Loucy (cell line): ENCODE data around the gene WDSUB1.

Experiments used
- H2AFZ ChIP-seq: fragments of 200-600 bp; sonication (generic); 2 replicates; pipeline ENCODE4 v1.6.0; 2016; ENCODE audit warnings: antibody characterized with exemption, mild to moderate bottlenecking, low read length, moderate library complexity
- H3F3A ChIP-seq: fragments of 200-600 bp; 2 replicates; pipeline ENCODE4 v1.6.0; 2016; ENCODE audit warnings: antibody characterized with exemption, low read depth, mild to moderate bottlenecking
- H3K27me3 ChIP-seq: fragments of 200-600 bp; sonication (generic); 2 replicates; pipeline ENCODE4 v1.6.1; 2014; ENCODE audit warnings: low read length, mild to moderate bottlenecking; ENCODE audit not compliant: insufficient read depth, poor library complexity, severe bottlenecking
- H3K36me3 ChIP-seq: fragments of 200-600 bp; sonication (generic); 2 replicates; pipeline ENCODE4 v1.6.1; 2016; ENCODE audit warnings: low read length; ENCODE audit not compliant: insufficient read depth
- H3K4me1 ChIP-seq: fragments of 200-600 bp; sonication (generic); 2 replicates; pipeline ENCODE4 v1.5.1; 2014; ENCODE audit warnings: low read length, mild to moderate bottlenecking; ENCODE audit not compliant: insufficient read depth, poor library complexity, severe bottlenecking
- H3K4me2 ChIP-seq: fragments of 200-600 bp; sonication (generic); 2 replicates; pipeline ENCODE4 v1.6.0; 2014; ENCODE audit warnings: antibody characterized with exemption, low read length, low read depth, mild to moderate bottlenecking; ENCODE audit not compliant: poor library complexity, severe bottlenecking
- H3K4me3 ChIP-seq: fragments of 200-600 bp; sonication (generic); 2 replicates; pipeline ENCODE4 v1.5.1; 2014; ENCODE audit warnings: low read length, mild to moderate bottlenecking, mixed read lengths; ENCODE audit not compliant: poor library complexity, severe bottlenecking
- H3K79me2 ChIP-seq: fragments of 200-600 bp; sonication (generic); 2 replicates; pipeline ENCODE4 v1.6.1; 2014; ENCODE audit warnings: low read length; ENCODE audit not compliant: insufficient read depth
- H3K9ac ChIP-seq: fragments of 200-600 bp; sonication (generic); 2 replicates; pipeline ENCODE4 v1.6.0; 2014; ENCODE audit warnings: mild to moderate bottlenecking, low read depth, low read length, moderate library complexity; ENCODE audit not compliant: poor library complexity, severe bottlenecking
- H3K9me2 ChIP-seq: fragments of 200-600 bp; sonication (generic); replicated peaks from 2 replicates; pipeline ENCODE4 v1.6.1; 2016; ENCODE audit warnings: low read depth, low read length, mixed read lengths
- H3K9me3 ChIP-seq: fragments of 200-600 bp; sonication (generic); 2 replicates; pipeline ENCODE4 v1.6.1; 2014; ENCODE audit warnings: mild to moderate bottlenecking, antibody characterized with exemption, low read length, low read depth; ENCODE audit not compliant: insufficient read depth
- H4K20me1 ChIP-seq: fragments of 200-600 bp; sonication (generic); 2 replicates; pipeline ENCODE4 v1.6.0; 2014; ENCODE audit warnings: antibody characterized with exemption, low read length, mild to moderate bottlenecking; ENCODE audit not compliant: insufficient read depth, poor library complexity, severe bottlenecking
- EZH2phosphoT487 ChIP-seq: fragments of 200-600 bp; IDR thresholded peaks from 2 replicates; pipeline ENCODE4 v1.6.1; 2018; ENCODE audit warnings: antibody characterized with exemption, mild to moderate bottlenecking, moderate library complexity, borderline replicate concordance
- TF ChIP-seq, protein P1 (sequence below): fragments of 200-600 bp; sonication (generic); conservative IDR thresholded peaks from 2 replicates; pipeline ENCODE4 v1.5.1; 2014; ENCODE audit warnings: mild to moderate bottlenecking, antibody characterized with exemption, low read length

WDSUB1 gene

DNA sequence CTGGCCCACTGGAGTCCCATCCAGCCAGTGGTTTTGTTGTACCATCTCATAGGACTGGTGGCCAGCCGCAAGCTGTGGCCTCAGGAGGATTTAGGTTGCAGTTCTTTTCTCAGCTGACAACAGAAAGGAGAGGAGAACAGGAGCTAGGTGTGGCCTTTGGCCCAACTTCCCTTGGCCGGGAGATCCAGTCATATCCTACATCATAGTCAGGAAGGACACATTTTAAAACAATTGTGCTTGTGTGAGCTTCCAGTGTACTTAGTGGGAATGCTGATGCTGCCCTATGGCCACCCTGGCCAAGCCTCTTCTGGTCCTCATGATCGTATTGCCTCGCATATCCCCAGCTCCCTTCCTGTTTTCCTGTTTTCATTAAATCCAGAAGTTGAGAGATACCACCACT lies 98.1 kb downstream of the WDSUB1 start:
- Histone ChIP-seq H3K9me3 (no peaks in the 10 kb centered on the region), H3K27me3 (no peaks in the 10 kb centered on the region), H3K4me2 (no peak overlapping the region), H3K4me1 (no peaks in the 10 kb centered on the region), H3K9me2 (no peaks in the 10 kb centered on the region), H3K4me3 (no peak overlapping the region), H3F3A (no peaks in the 10 kb centered on the region), H3K9ac (no peak overlapping the region), H4K20me1 (no peaks in the 10 kb centered on the region), H3K79me2 (no peaks in the 10 kb centered on the region), H2AFZ (no peak overlapping the region), H3K36me3 (no peaks in the 10 kb centered on the region)
- TF ChIP-seq, protein P1, sequence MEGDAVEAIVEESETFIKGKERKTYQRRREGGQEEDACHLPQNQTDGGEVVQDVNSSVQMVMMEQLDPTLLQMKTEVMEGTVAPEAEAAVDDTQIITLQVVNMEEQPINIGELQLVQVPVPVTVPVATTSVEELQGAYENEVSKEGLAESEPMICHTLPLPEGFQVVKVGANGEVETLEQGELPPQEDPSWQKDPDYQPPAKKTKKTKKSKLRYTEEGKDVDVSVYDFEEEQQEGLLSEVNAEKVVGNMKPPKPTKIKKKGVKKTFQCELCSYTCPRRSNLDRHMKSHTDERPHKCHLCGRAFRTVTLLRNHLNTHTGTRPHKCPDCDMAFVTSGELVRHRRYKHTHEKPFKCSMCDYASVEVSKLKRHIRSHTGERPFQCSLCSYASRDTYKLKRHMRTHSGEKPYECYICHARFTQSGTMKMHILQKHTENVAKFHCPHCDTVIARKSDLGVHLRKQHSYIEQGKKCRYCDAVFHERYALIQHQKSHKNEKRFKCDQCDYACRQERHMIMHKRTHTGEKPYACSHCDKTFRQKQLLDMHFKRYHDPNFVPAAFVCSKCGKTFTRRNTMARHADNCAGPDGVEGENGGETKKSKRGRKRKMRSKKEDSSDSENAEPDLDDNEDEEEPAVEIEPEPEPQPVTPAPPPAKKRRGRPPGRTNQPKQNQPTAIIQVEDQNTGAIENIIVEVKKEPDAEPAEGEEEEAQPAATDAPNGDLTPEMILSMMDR, result no peak
- no peak for TF ChIP-seq EZH2phosphoT487

DNA sequence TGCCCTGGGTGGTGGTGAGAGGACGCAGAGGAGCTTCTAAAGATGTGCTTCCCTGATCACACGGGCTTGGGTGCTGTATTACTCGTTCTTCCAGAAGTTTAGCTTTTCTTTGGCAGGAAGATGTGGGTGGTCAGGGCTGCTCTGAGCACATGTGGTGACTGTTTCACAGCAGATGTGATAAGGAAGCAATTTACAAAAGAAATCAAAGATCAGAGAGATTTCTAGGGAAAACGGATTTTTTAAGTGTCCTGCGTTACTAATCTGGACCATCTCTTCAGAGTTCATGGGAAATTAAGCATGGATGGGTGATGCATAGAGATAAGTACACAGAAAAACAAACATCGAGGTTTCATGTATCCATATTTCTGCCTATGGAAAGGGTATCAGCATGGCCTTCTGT lies 99.4 kb downstream of the WDSUB1 start:
- no peak overlapping the region for H3K4me2 ChIP-seq
- H3K27me3 ChIP-seq, result no peaks in the 10 kb centered on the region
- H3F3A ChIP-seq, result no peaks in the 10 kb centered on the region
- H3K4me1 ChIP-seq, result no peaks in the 10 kb centered on the region
- H2AFZ ChIP-seq, result no peak overlapping the region
- no peaks in the 10 kb centered on the region for H3K79me2 ChIP-seq
- H3K9me3 ChIP-seq, result no peaks in the 10 kb centered on the region
- H3K4me3 ChIP-seq, result no peak overlapping the region
- TF ChIP-seq, protein P1, result no peak
- TF ChIP-seq EZH2phosphoT487, result no peak
- no peaks in the 10 kb centered on the region for H3K36me3 ChIP-seq
- H3K9ac ChIP-seq, result no peak overlapping the region
- H4K20me1 ChIP-seq, result no peaks in the 10 kb centered on the region
- no peaks in the 10 kb centered on the region for H3K9me2 ChIP-seq

DNA sequence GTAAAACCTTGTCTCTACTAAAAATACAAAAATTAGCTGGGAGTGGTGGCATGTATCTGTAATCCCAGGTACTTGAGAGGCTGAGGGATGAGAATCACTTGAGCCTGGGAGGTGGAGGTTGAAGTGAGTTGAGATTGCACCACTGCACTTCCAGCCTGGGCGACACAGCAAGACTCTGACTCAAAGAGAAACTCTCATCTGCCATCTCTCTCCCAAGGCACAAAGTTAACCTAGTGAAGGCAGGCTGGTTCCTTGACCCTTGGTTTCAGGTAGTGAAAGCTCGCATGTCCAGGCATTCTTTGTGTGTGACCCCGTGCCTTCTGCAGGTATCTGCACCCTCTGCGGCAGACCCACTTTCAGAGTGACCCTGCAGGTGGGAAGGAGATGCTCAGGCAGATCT lies 100.0 kb downstream of the WDSUB1 start:
- H3K36me3 ChIP-seq, result no peaks in the 10 kb centered on the region

More for the DNA sequence above, 100.0 kb downstream of the WDSUB1 start:
- H4K20me1 ChIP-seq, result no peaks in the 10 kb centered on the region
- no peaks in the 10 kb centered on the region for H3K4me1 ChIP-seq
- no peaks in the 10 kb centered on the region for H3F3A ChIP-seq
- H3K9me3 ChIP-seq, result no peaks in the 10 kb centered on the region
- H3K79me2 ChIP-seq, result no peaks in the 10 kb centered on the region
- no peaks in the 10 kb centered on the region for H3K9me2 ChIP-seq
- H2AFZ ChIP-seq, result no peak overlapping the region
- H3K9ac ChIP-seq, result no peak overlapping the region
- H3K4me2 ChIP-seq, result no peak overlapping the region
- TF ChIP-seq, protein P1, result no peak
- no peak for TF ChIP-seq EZH2phosphoT487
- H3K27me3 ChIP-seq, result no peaks in the 10 kb centered on the region
- no peak overlapping the region for H3K4me3 ChIP-seq
